Prostate gland (tissue), 2 donors: ENCODE data around the gene ZC3H13. TPM values are rescaled to one million over a fixed set of nuclear protein-coding genes. Genes with fewer than 3 reads are reported as not detected.

Experiments used
- DNase-seq: peaks from one replicate; pipeline ENCODE4 v3.0.0-alpha.2; 2019; ENCODE audit warnings: low spot score
- H3K27ac ChIP-seq, 2 donors: fragments of 200-600 bp; sonication (generic); 2 replicates each; pipeline ENCODE4 v1.5.1; 2017 to 2019
- H3K27me3 ChIP-seq: fragments of 200-600 bp; sonication (generic); replicated peaks from 2 replicates; pipeline ENCODE4 v1.5.1; 2019; ENCODE audit not compliant: insufficient read depth
- H3K36me3 ChIP-seq, 2 donors: fragments of 200-600 bp; sonication (generic); 1 replicate in 1 of 2; 2 replicates in 1 of 2; pipeline versions ENCODE4 v1.5.1 to v1.8.1; 2017 to 2019
- H3K4me1 ChIP-seq: fragments of 200-600 bp; sonication (generic); replicated peaks from 2 replicates; pipeline ENCODE4 v1.5.1; 2019
- H3K4me3 ChIP-seq, 2 donors: fragments of 200-600 bp; sonication (generic); 2 replicates each; pipeline ENCODE4 v1.5.1; 2017 to 2019
- H3K9me3 ChIP-seq: fragments of 200-600 bp; sonication (generic); 2 replicates; pipeline ENCODE4 v1.5.1; 2017
- CTCF ChIP-seq, 4 experiments: fragments of 200-600 bp in 2 of 4; fragments of 450-650 bp in 2 of 4; sonication (generic) in 2 of 4; IDR thresholded peaks; 1 replicate in 3 of 4; 2 replicates in 1 of 4; pipeline ENCODE4 v1.5.1; 2016 to 2019; ENCODE audit warnings: antibody characterized with exemption in 4 of 4, mild to moderate bottlenecking in 2 of 4, moderate library complexity in 2 of 4
- POLR2A ChIP-seq: fragments of 450-650 bp; IDR thresholded peaks from one replicate; pipeline ENCODE4 v1.6.1; 2016; ENCODE audit warnings: antibody characterized with exemption, mild to moderate bottlenecking
- POLR2AphosphoS5 ChIP-seq: sonication (generic); formaldehyde crosslinking; IDR thresholded peaks from one replicate; pipeline ENCODE4 v1.6.1; 2017; ENCODE audit warnings: antibody characterized with exemption
- WGBS: methylation state at CpG from one replicate; pipeline ENCODE4 v1.1.5; 2018; 5-methylcytosine and 5-hydroxymethylcytosine counted together
- intact Hi-C: fragments of 100-400 bp; cut with DNase I; formaldehyde crosslinking; loops from one replicate; pipeline ENCODE4 v1.14.2; 2022
- total RNA-seq, 2 donors: library from RNA; depleted of rRNA; stranded (reverse); fragments of >200 nt; gene quantifications; one replicate each; pipeline ENCODE4 v1.1.0, GENCODE V29; 2016

ZC3H13 gene
- total RNA-seq, 2 donors from 2014 or later, result 24.4 to 26.9 TPM

- intact Hi-C loops, result no loop called here
- 89% methylated on average over 1 of the region's 1 CpG for WGBS
- Histone ChIP-seq H3K9me3 (no peaks in the 10 kb centered on the region), H3K27me3 (no peaks in the 10 kb centered on the region), H3K4me1 (no peaks in the 10 kb centered on the region), H3K27ac (no peak overlapping the region), H3K36me3 (no peaks in the 10 kb centered on the region), H3K4me3 (no peak overlapping the region)
- TF ChIP-seq POLR2AphosphoS5 (no peak), POLR2A (no peak), CTCF (IDR thresholded peaks at IDR 0.05) (no peak)
- DNase-seq, result no peak
Measured at GRCh38 chr13:46100191-46100815, 47.8 kb upstream of the ZC3H13 start.

- H3K4me1 ChIP-seq, result no peaks in the 10 kb centered on the region
- no peak overlapping the region for H3K4me3 ChIP-seq
- no peaks in the 10 kb centered on the region for H3K9me3 ChIP-seq
- no peak for DNase-seq
- WGBS, result 93% methylated on average over 4 of the region's 4 CpGs
- no peak for TF ChIP-seq POLR2AphosphoS5
- TF ChIP-seq CTCF (IDR thresholded peaks at IDR 0.05), result no peak
- no peak for TF ChIP-seq POLR2A
- intact Hi-C loops, result no loop called here
- no peaks in the 10 kb centered on the region for H3K36me3 ChIP-seq
- H3K27ac ChIP-seq, result no peak overlapping the region
- H3K27me3 ChIP-seq, result no peaks in the 10 kb centered on the region
Measured at GRCh38 chr13:46097663-46098062, 45.1 kb upstream of the ZC3H13 start.

- intact Hi-C loops, result no loop called here
- H3K36me3 ChIP-seq, result no peaks in the 10 kb centered on the region
- TF ChIP-seq POLR2AphosphoS5 (no peak), POLR2A (no peak), CTCF (IDR thresholded peaks at IDR 0.05) (no peak)
- DNase-seq, result no peak
- H3K27ac ChIP-seq, result no peak overlapping the region
- H3K9me3 ChIP-seq, result no peaks in the 10 kb centered on the region
- 90% methylated on average over 3 of the region's 3 CpGs for WGBS
- no peak overlapping the region for H3K4me3 ChIP-seq
- H3K27me3 ChIP-seq, result no peaks in the 10 kb centered on the region
- no peaks in the 10 kb centered on the region for H3K4me1 ChIP-seq
Measured at GRCh38 chr13:46097015-46097414, 44.5 kb upstream of the ZC3H13 start.

- no peaks in the 10 kb centered on the region for H3K4me1 ChIP-seq
- H3K4me3 ChIP-seq, result no peak overlapping the region
- no peaks in the 10 kb centered on the region for H3K9me3 ChIP-seq
- no peaks in the 10 kb centered on the region for H3K27me3 ChIP-seq
- H3K27ac ChIP-seq, result no peak overlapping the region
- TF ChIP-seq POLR2A (no peak), POLR2AphosphoS5 (no peak), CTCF (IDR thresholded peaks at IDR 0.05) (no peak)
- intact Hi-C loops, result no loop called here
- DNase-seq, result no peak
- no peaks in the 10 kb centered on the region for H3K36me3 ChIP-seq
- 85% methylated on average over 3 of the region's 3 CpGs for WGBS
Measured at GRCh38 chr13:46094478-46094877, 41.9 kb upstream of the ZC3H13 start.

- H3K4me3 ChIP-seq, result no peak overlapping the region
- TF ChIP-seq CTCF (IDR thresholded peaks at IDR 0.05) (no peak), POLR2AphosphoS5 (no peak), POLR2A (no peak)
- DNase-seq, result no peak
- WGBS, result 84% methylated on average over 5 of the region's 5 CpGs
- no peaks in the 10 kb centered on the region for H3K36me3 ChIP-seq
- H3K4me1 ChIP-seq, result no peaks in the 10 kb centered on the region
- intact Hi-C loops, result no loop called here
- no peaks in the 10 kb centered on the region for H3K9me3 ChIP-seq
- no peak overlapping the region for H3K27ac ChIP-seq
- H3K27me3 ChIP-seq, result no peaks in the 10 kb centered on the region
Measured at GRCh38 chr13:46088821-46089562, 36.4 kb upstream of the ZC3H13 start.
